ENCODE measurements around the gene LAMA5. TPM values are rescaled to one million over a fixed set of nuclear protein-coding genes. Genes with fewer than 3 reads are reported as not detected.
A peak's percentile ranks its signal among the peaks of the same experiment; 100 is the strongest.

The LAMA5 gene
- total and polyA plus RNA-seq, 7 donors = 1.8 to 409 (median 56.5) TPM

DNA sequence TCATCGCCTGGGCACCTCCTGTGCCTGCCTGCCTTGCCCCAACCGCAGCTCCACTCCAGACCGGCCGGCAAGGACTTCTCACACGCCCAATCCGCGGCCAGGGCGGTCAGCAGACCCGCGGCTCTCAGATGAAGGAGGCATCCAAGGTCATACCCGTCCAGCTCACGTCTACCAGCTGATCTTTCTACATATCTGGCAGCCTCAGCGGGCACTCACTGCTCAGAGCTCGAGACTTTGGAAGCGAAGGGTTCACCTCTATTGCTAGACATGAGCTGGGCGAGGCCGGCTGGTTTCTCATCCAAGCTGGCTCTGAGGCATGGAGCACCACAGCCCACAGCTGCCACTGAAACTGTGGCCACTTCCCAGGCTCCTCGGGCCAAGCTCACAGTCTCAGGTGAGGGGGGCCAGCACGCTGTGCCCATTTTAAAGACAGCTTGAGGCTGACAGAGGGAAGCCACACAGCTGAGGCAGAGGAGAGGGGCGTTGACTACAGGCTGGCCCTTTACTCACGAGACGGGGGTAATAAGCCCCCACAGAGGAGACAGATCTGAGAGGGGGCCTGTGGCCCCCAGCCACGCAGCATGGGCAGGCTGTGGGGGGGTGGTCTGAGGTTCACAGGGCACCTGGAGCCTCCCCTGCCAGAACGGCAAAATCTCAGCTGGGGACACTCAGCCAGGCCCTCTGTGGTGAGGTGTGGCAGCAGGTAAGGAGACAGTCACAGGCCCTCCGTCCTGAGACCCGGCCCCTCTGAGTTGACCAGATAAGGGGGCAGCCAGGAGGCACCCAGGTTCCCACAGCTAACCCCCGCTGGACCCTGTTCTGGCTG lies 2.0 kb downstream of the LAMA5 start:
- Histone ChIP-seq H3K27ac (peak overlapping the region; percentile 95 to 99 (median 98)), H3K27me3 (no peaks in the 10 kb centered on the region), H3K4me3 (peak overlapping the region; percentile 87 to 98 (median 95)), H3K4me1 (peaks cover 0 to 93% (median 85%) of the 10 kb centered on the region in 4 donors), H3K9me3 (no peaks in the 10 kb centered on the region), H3K36me3 (peaks cover 0 to 15% (median 3%) of the 10 kb centered on the region in 4 donors)
- peak; percentile 91 for DNase-seq
- intact Hi-C loops (cut with DNase I) = no loop called here
- WGBS, 2 donors = 45 to 76% methylated on average over 27 of the region's 27 CpGs
- TF ChIP-seq EP300 (IDR thresholded peaks at IDR 0.05) (peak in 1 of 4 donors; percentile 37), POLR2A (IDR thresholded peaks at IDR 0.05) (peak; percentile 14 to 26), POLR2AphosphoS5 (IDR thresholded peaks at IDR 0.05) (peak; percentile 66 to 84 (median 74)), CTCF (IDR thresholded peaks at IDR 0.05) (no peak)

GRCh38 chr20:62363920-62364851 lies 2.9 kb downstream of the LAMA5 start:
- no peaks in the 10 kb centered on the region for H3K27me3 ChIP-seq
- peak overlapping the region; percentile 95 to 99 (median 98) for H3K27ac ChIP-seq
- WGBS, 2 donors = 74 to 81% methylated on average over 22 of the region's 22 CpGs
- H3K9me3 ChIP-seq = no peaks in the 10 kb centered on the region
- H3K4me3 ChIP-seq = peak overlapping the region; percentile 87 to 98 (median 95)
- peaks cover 0 to 15% (median 3%) of the 10 kb centered on the region in 4 donors for H3K36me3 ChIP-seq
- DNase-seq = peak; percentile 68
- peaks cover 0 to 93% (median 85%) of the 10 kb centered on the region in 4 donors for H3K4me1 ChIP-seq
- intact Hi-C loops (cut with DNase I) = no loop called here
- TF ChIP-seq POLR2A (IDR thresholded peaks at IDR 0.05) (no peak), POLR2AphosphoS5 (IDR thresholded peaks at IDR 0.05) (no peak), EP300 (IDR thresholded peaks at IDR 0.05) (no peak)

- 72 to 77% methylated on average over 20 of the region's 20 CpGs for WGBS, 2 donors
- Histone ChIP-seq H3K4me1 (peaks cover 0 to 93% (median 85%) of the 10 kb centered on the region in 4 donors), H3K27me3 (no peaks in the 10 kb centered on the region), H3K36me3 (peaks cover 0 to 15% (median 3%) of the 10 kb centered on the region in 4 donors), H3K9me3 (no peaks in the 10 kb centered on the region), H3K4me3 (peak overlapping the region in 3 of 4 donors; percentile 94 to 98 (median 96)), H3K27ac (peak overlapping the region; percentile 95 to 99 (median 98))
- DNase-seq = peak; percentile 90
- intact Hi-C loops (cut with DNase I) = no loop called here
- no peak for TF ChIP-seq POLR2A (IDR thresholded peaks at IDR 0.05)
- peak in 3 of 4 donors; percentile 14 to 46 (median 35) for TF ChIP-seq POLR2AphosphoS5 (IDR thresholded peaks at IDR 0.05)
- peak in 2 of 4 experiments; percentile 23 to 33 for TF ChIP-seq CTCF (IDR thresholded peaks at IDR 0.05)
These were observed 3.9 kb downstream of the LAMA5 start for GRCh38 chr20:62362991-62363919.

DNA sequence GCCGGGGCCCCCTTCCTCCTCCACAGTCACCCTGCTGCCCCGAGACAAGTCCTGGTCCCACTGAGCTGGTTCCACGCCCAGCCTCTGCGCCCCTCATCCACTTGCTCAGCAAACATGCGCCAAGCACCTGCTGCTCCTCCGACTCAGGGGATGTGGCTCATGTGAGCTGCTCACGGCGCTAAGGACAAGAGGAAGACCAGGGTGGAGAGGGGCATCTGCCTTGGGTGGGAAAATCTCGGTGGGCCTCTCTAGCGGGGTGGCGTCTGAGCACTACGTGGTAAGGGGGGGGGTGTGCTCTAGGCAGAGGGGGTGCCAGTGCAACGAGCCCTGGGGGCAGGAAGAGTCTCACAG lies 4.5 kb downstream of the LAMA5 start:
- intact Hi-C loops (cut with DNase I) = no loop called here
- H3K4me1 ChIP-seq = peaks cover 0 to 93% (median 85%) of the 10 kb centered on the region in 4 donors
- no peak overlapping the region for H3K4me3 ChIP-seq
- no peak for DNase-seq
- H3K27ac ChIP-seq = peak overlapping the region; percentile 95 to 99 (median 98)
- WGBS, 2 donors = 58 to 70% methylated on average over 13 of the region's 13 CpGs
- TF ChIP-seq POLR2A (IDR thresholded peaks at IDR 0.05) = no peak
- TF ChIP-seq POLR2AphosphoS5 (IDR thresholded peaks at IDR 0.05) = no peak
- TF ChIP-seq CTCF (IDR thresholded peaks at IDR 0.05) = no peak
- TF ChIP-seq EP300 (IDR thresholded peaks at IDR 0.05) = no peak
- no peaks in the 10 kb centered on the region for H3K9me3 ChIP-seq
- H3K36me3 ChIP-seq = peaks cover 0 to 15% (median 3%) of the 10 kb centered on the region in 4 donors
- H3K27me3 ChIP-seq = no peaks in the 10 kb centered on the region

Data from sigmoid colon (tissue), 7 donors.